Effector CD8-positive, alpha-beta T cell (primary cell): ENCODE measurements around the gene OR52D1.

Source experiments
- DNase-seq: peaks from one replicate; lab custom pipeline; 2025; lab: John Stamatoyannopoulos, UW

OR52D1 gene

DNA sequence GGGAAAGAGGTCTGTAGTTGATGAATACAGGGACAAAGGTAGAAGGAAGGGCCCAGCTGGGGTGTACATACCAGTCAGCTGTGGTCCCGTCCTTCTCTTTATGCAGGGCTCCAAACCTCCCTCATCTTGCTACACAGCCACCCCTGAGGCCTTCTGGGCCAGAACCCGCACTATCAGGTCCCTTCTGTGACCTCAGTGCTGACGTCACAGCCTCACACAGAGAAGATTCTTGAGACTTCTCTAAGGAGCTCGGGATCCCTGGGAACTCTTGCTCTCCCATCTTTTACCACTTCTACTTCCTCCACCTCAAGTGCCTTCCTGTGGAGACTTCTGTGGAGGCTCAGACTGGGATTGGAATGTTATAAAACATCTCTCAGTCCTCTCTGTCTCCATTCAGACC lies 21.3 kb downstream of the OR52D1 start, which contains the start of gene UBQLN3:
UBQLN3 (minus strand) TSS at position 155 of the 400 bp plus-strand sequence. CDS start 399 bp downstream, outside the sequence.
- no peak for DNase-seq

DNA sequence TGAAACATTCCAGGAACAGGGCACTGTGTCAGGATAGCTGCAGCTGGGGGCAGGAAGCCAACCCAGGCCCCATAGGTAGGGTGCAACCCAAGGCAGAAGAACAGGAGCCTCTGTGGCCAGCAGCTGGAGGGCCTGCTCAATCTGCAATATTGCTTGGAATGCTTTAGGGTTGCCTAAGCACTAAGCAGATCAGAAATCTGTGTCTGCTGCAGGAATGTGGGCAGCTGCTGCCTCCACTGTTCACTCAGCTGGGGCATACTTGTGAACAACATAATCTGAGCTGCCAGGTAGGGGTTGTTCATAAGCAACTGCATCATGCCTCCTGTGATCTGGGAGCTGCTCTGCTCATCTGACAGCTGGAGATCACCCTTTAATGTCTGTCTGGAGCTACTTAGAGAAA lies 26.4 kb downstream of the OR52D1 start:
- no peak for DNase-seq

DNA sequence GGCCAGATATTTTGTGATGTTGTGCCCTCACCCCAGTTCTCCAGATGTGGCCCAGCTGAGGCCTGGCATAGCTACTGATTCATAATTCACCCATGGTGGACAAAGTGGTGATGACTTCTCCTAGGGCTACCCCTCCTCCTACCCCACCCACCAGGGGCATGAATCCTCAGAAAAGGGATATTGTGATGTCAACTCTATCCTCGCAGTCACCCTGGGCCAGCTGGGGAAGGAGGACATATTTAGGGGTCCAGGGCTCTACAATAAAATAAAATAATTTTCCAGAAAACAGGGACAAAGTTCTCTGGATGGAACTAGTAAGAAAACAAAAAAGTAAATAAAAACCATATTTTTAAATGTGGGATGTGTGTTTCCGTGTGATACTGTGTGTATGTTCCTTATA lies 28.1 kb downstream of the OR52D1 start, which contains the start of gene UBQLNL:
UBQLNL (minus strand) TSS at position 101 of the 400 bp plus-strand sequence. CDS start 258 bp downstream, outside the sequence.
- DNase-seq, result no peak

DNA sequence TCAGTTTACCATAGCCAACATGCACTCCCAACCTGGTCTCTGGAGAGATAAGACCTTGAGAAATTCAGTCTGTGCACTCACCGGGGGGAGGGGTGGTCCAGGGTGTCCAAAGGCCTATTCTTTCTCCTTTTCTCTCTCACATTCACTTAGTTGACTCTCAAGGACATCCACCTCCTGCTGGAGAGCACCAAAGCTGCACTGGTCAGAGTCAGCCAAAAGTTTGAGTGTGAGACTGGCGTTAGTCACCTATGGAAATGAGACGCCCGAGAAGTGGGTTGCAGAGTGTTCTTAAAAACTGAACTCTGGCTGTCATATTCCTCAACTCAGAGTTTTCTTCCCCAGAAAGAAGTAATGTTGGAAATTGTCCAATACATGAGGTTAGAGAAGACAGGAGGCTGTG lies 33.1 kb downstream of the OR52D1 start:
- no peak for DNase-seq

DNA sequence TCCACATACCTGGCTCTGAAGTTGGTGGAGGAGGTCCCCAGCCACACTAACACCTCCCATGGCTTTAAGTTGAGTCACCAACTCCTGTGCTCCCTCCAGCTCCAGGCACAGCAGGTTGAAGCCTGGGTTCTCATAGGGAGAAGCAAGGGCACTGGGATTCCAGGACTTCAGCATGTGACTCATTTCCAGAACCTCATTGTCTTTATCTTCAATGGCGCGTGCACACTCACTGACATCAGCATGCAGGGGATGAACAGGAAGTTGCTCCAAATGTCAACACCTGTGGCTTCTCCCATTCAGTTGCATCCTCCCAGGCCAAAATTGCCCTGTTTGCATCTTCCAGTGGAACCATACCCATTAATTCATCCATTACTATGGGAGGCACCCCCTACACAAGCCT lies 33.8 kb downstream of the OR52D1 start:
- DNase-seq, result no peak

DNA sequence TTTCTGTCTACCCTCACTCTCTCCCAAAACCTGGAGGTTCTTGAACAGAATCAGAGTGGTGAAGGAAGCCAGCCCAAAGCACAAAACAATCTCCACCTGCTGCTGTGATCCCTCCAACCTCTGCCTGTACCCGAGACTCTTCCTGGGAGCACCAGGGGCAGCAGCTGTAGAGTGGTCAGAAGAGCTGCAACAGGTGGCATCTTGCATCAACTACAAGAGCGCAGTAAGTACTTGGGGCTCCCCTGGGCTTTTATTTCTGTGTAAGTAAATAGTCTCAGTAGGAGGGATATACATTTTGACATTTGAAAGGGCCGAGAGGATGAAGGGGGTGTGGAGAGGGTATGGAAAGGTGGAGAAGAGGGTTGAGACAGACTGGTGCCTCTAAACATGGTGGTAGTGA lies 36.3 kb downstream of the OR52D1 start:
- DNase-seq, result no peak

DNA sequence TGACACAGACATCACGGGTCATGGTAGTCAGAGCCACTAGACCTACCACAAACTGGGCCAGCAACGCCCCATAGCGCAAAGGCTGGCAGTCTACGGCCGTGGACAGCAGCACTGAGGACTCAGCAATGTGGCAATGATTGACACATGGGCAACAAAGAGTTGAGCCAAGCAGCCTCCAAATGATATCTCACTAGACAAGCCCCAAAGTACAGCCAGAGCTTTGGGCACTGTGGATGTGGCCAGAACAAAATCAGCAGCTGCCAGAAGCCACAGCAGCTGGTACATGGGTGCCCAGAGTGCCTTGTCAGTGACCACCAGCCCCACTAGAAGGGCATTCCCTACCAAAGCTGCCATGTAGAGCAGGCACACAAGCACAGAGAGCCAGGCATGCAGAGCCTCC lies 39.2 kb downstream of the OR52D1 start:
- no peak for DNase-seq

DNA sequence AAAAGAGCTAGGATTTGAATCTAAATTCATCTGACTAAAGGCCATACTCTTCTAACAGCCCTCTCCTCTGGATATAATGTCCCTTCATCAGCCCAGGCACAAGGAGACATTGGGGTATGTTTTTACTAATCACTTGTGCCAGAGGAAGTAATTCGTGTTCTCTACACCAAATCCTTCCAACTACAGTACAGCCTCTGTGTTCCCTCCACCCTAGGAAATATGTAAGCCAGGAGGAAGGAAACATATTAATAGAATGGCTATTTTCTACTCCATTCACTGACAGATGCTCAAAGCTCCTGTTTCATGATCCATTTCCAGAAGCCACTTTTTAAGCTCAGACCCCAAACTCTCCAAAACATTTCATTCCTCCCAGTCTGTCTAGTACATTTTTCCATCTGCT lies 40.0 kb downstream of the OR52D1 start:
- no peak for DNase-seq

DNA sequence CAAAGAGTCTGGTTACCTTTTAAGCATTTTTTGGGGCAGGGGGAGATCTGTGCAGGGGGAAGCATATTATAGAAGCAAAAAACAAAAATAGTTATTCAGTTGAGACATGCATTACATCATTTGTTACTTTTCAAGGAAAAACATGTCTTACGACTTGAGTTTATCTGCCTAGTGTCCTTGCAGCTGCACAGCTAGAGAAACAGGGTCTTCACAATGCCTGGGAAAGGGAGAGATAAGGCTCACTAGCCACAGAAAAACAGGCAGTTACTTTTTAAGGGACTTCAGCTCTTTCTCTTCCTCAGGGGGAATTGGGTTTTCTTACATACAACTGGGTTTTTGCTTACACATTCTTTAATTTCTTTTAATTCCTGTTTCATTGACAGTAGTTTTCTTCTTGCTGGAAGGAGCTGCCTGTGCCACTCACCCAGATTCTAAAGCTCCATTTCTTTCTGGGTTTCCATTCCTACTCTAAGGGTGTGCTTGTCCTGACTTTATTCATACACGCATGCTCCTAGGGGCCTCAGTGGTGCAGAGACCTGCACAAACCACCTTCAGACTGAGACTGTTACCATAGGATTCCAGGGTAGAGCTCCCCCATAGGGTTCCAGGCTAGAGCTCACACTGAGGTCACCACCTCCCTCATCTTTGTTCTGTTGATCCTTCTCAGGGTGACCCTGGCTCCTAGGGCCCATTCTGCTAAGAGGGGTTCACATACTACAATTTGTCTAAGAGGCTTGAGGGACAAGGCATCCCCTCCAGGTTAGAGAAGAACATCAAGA lies 42.8 kb downstream of the OR52D1 start:
- no peak for DNase-seq

DNA sequence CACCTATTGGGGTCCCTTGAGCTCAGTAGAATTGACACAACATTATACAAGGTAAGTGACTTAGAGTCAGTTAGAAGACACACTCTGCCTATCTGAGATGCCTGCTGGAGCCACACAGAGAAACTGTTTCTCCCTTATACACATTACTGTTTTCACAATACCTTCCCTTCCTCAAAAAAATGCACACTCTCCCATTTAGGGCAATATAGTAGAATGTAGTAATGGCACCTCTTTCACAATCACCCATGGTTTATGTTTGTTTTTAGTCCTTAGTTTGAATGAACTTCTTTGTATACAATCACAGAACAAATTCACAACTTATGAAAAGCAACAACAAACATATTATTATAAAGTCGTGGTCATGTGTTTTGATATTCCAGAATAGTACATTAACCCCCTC lies 45.6 kb downstream of the OR52D1 start:
- DNase-seq, result no peak

DNA sequence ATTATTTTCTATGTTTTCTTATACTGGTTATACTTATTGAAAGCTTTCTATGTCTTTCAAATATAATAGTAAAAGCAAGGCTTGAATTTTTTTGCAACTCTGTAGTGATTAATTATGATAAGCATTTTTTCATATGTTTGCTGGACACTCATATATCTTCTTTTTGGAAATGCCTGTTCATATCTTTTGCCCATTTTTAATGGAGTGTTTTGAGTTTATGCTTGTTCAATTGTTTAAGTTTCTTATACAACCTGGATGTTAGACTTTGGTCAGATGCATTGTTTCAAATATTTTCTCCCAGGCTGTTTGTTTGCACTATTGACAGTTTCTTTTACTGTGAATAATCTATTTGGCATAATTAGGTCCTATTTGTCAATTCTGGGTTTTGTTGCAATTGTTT lies 48.0 kb downstream of the OR52D1 start:
- no peak for DNase-seq
